Stimulated activated effector memory CD8-positive, alpha-beta T cell treated with anti-CD3 and anti-CD28 coated beads, Interleukin-12 subunit alpha, Interleukin-12 subunit beta, amount 100 ng/mL, for 72 hours (primary cell): ENCODE results near the gene ACSL6.
A peak's percentile ranks its signal among the peaks of the same experiment; 100 is the strongest.
"Not testable (repeated sequence)": the region's sequence is repeated elsewhere in the genome, so short reads cannot be mapped to it uniquely, and the experiment has no call there.

Experiments
- ATAC-seq: fragments of 150-1000 bp; cut with Tn5 transposase; 2 replicates; pipeline ENCODE4 v1.10.0; 2021
- DNase-seq, 2 donors: peaks; one replicate each; pipeline ENCODE4 v3.0.0; 2021 to 2022; ENCODE audit warnings: low spot score in 2 of 2
- H3K27ac Mint-ChIP-seq: one replicate; pipeline ENCODE4 v1.8.0; 2022; ENCODE audit warnings: mild to moderate bottlenecking, mixed read lengths
- H3K36me3 Mint-ChIP-seq: one replicate; pipeline ENCODE4 v1.8.0; 2022; ENCODE audit warnings: mild to moderate bottlenecking, mixed read lengths
- H3K4me1 Mint-ChIP-seq: one replicate; pipeline ENCODE4 v1.8.0; 2022; ENCODE audit warnings: mixed read lengths
- H3K4me3 Mint-ChIP-seq: one replicate; pipeline ENCODE4 v1.8.0; 2022; ENCODE audit warnings: mild to moderate bottlenecking, mixed read lengths
- H3K9me3 Mint-ChIP-seq: one replicate; pipeline ENCODE4 v1.8.0; 2022; ENCODE audit warnings: mixed read lengths

ACSL6 gene

GRCh38 chr5:131939690-131940345 is 71.6 kb downstream of the ACSL6 start:
- Mint-ChIP-seq H3K4me3 (no peak overlapping the region), H3K27ac (no peak overlapping the region), H3K9me3 (no peaks in the 10 kb centered on the region), H3K36me3 (no peaks in the 10 kb centered on the region), H3K4me1 (no peaks in the 10 kb centered on the region)
- DNase-seq (no peak), ATAC-seq (no peak)

GRCh38 chr5:131932235-131932634 is 79.2 kb downstream of the ACSL6 start:
- no peaks in the 10 kb centered on the region for H3K4me1 Mint-ChIP-seq
- no peaks in the 10 kb centered on the region for H3K36me3 Mint-ChIP-seq
- DNase-seq (no peak), ATAC-seq (no peak)
- peaks cover 24% of the 10 kb centered on the region for H3K9me3 Mint-ChIP-seq
- H3K4me3 Mint-ChIP-seq, result no peak overlapping the region
- H3K27ac Mint-ChIP-seq, result no peak overlapping the region

- no peaks in the 10 kb centered on the region for H3K4me1 Mint-ChIP-seq
- ATAC-seq (no peak), DNase-seq (no peak)
- no peak overlapping the region for H3K4me3 Mint-ChIP-seq
- H3K27ac Mint-ChIP-seq, result no peak overlapping the region
- H3K9me3 Mint-ChIP-seq, result peaks cover 34% of the 10 kb centered on the region
- H3K36me3 Mint-ChIP-seq, result no peaks in the 10 kb centered on the region
Measured at GRCh38 chr5:131928957-131929356, 82.5 kb downstream of the ACSL6 start.

- no peaks in the 10 kb centered on the region for H3K36me3 Mint-ChIP-seq
- H3K4me3 Mint-ChIP-seq, result no peak overlapping the region
- no peaks in the 10 kb centered on the region for H3K4me1 Mint-ChIP-seq
- peaks cover 34% of the 10 kb centered on the region for H3K9me3 Mint-ChIP-seq
- DNase-seq (no peak), ATAC-seq (no peak)
- H3K27ac Mint-ChIP-seq, result no peak overlapping the region
Measured at GRCh38 chr5:131926168-131926567, 85.3 kb downstream of the ACSL6 start.

- Mint-ChIP-seq H3K27ac (no peak overlapping the region), H3K36me3 (no peaks in the 10 kb centered on the region), H3K9me3 (no peaks in the 10 kb centered on the region), H3K4me3 (no peak overlapping the region), H3K4me1 (no peaks in the 10 kb centered on the region)
- ATAC-seq (no peak), DNase-seq (no peak)
Measured at GRCh38 chr5:131916481-131916880, 95.0 kb downstream of the ACSL6 start.

GRCh38 chr5:131914472-131914871 is 97.0 kb downstream of the ACSL6 start:
- no peak overlapping the region for H3K4me3 Mint-ChIP-seq
- ATAC-seq (no peak), DNase-seq (no peak)
- no peak overlapping the region for H3K27ac Mint-ChIP-seq
- H3K4me1 Mint-ChIP-seq, result no peaks in the 10 kb centered on the region
- no peaks in the 10 kb centered on the region for H3K36me3 Mint-ChIP-seq
- H3K9me3 Mint-ChIP-seq, result no peaks in the 10 kb centered on the region

GRCh38 chr5:131913603-131914002 is 97.9 kb downstream of the ACSL6 start:
- Mint-ChIP-seq H3K9me3 (no peaks in the 10 kb centered on the region), H3K4me1 (no peaks in the 10 kb centered on the region)
- ATAC-seq, result no peak

GRCh38 chr5:131906668-131907067 is 104.8 kb downstream of the ACSL6 start:
- Mint-ChIP-seq H3K4me1 (no peaks in the 10 kb centered on the region), H3K36me3 (no peaks in the 10 kb centered on the region), H3K27ac (no peak overlapping the region), H3K9me3 (peaks cover 29% of the 10 kb centered on the region), H3K4me3 (no peak overlapping the region)
- no peak for DNase-seq
- ATAC-seq, result no peak

More at GRCh38 chr5:131913603-131914002, 97.9 kb downstream of the ACSL6 start:
- Mint-ChIP-seq H3K36me3 (no peaks in the 10 kb centered on the region), H3K27ac (no peak overlapping the region), H3K4me3 (no peak overlapping the region)
- DNase-seq, result no peak

GRCh38 chr5:131902266-131902665 is 109.2 kb downstream of the ACSL6 start:
- peaks cover 39% of the 10 kb centered on the region for H3K9me3 Mint-ChIP-seq
- not testable (repeated sequence) for H3K27ac Mint-ChIP-seq, H3K36me3 Mint-ChIP-seq, H3K4me3 Mint-ChIP-seq, H3K4me1 Mint-ChIP-seq, DNase-seq
- peak; percentile 50 for ATAC-seq
